GM12878 (cell line): ENCODE data around the gene ATG5. TPM values are rescaled to one million over a fixed set of nuclear protein-coding genes. Genes with fewer than 3 reads are reported as not detected.

ENCODE experiments used
- ATAC-seq: fragments of 200-7000 bp; cut with Tn5 transposase; 3 replicates; pipeline ENCODE4 v1.9.1; 2020; ENCODE audit warnings: mild to moderate bottlenecking, moderate library complexity
- BruUV-seq: library from RNA; stranded (reverse); fragments of 400-500 nt; replicated peaks from 2 replicates; lab custom pipeline; 2021; lab: Mats Ljungman, UMichigan
- CTCF ChIA-PET: fragments of 300-600 bp; sonication (Branson Sonifier 250); formaldehyde crosslinking; extraction: SDS; loops from one replicate; lab custom pipeline; 2021; ENCODE audit warnings: inconsistent platforms; lab: Yijun Ruan, JAX
- POLR2A ChIA-PET: fragments of 350-600 bp; formaldehyde crosslinking; extraction: SDS; loops from one replicate; lab custom pipeline; 2021; ENCODE audit warnings: inconsistent platforms; lab: Charles Lee
- RAD21 ChIA-PET: fragments of 300-600 bp; sonication (Branson Sonifier 250); formaldehyde crosslinking; loops from one replicate; lab custom pipeline; 2023; ENCODE audit warnings: antibody characterized with exemption; ENCODE audit not compliant: unreplicated experiment; lab: Charles Lee
- SMC1A ChIA-PET: fragments of 300-600 bp; sonication (Branson Sonifier 250); formaldehyde crosslinking; loops from one replicate; lab custom pipeline; 2023; ENCODE audit not compliant: unreplicated experiment, uncharacterized antibody; lab: Charles Lee
- DNase-seq: peaks from one replicate; pipeline ENCODE4 v3.0.0-alpha.2; 2011; ENCODE audit warnings: low read depth, low spot score
- FAIRE-seq: peaks from 3 replicates; lab custom pipeline; 2011; peaks lifted over from hg19 to GRCh38; lab: Jason Lieb, UNC
- H2AFZ ChIP-seq: 2 replicates; pipeline ENCODE4 v1.6.0; 2011; ENCODE audit warnings: low read depth, low read length, control low read depth; ENCODE audit not compliant: control insufficient read depth
- H3K27ac ChIP-seq: 2 replicates; pipeline ENCODE4 v1.5.1; 2011; ENCODE audit warnings: control low read depth; ENCODE audit not compliant: control insufficient read depth, insufficient read depth
- H3K27me3 ChIP-seq, 2 experiments: replicated peaks in 1 of 2; 2 replicates each; pipeline versions ENCODE4 v1.6.0 to v1.6.1; 2011; ENCODE audit warnings: low read length in 1 of 2; ENCODE audit not compliant: control insufficient read depth in 2 of 2, insufficient read depth in 2 of 2
- H3K36me3 ChIP-seq, 2 experiments: 2 replicates each; pipeline ENCODE4 v1.5.1; 2011; ENCODE audit warnings: low read length in 1 of 2; ENCODE audit not compliant: control insufficient read depth in 2 of 2, insufficient read depth in 2 of 2
- H3K4me1 ChIP-seq: 2 replicates; pipeline ENCODE4 v1.6.1; 2011; ENCODE audit warnings: mild to moderate bottlenecking, low read length, moderate library complexity, mixed read lengths; ENCODE audit not compliant: control insufficient read depth, insufficient read depth
- H3K4me2 ChIP-seq: 2 replicates; pipeline ENCODE4 v1.6.0; 2011; ENCODE audit warnings: control low read depth; ENCODE audit not compliant: control insufficient read depth, insufficient read depth
- H3K4me3 ChIP-seq: fragments of 200-600 bp; sonication (generic); 2 replicates; pipeline ENCODE4 v1.5.1; 2016
- H3K79me2 ChIP-seq: 2 replicates; pipeline ENCODE4 v1.6.0; 2011; ENCODE audit warnings: low read length; ENCODE audit not compliant: control insufficient read depth, insufficient read depth
- H3K9ac ChIP-seq: 2 replicates; pipeline ENCODE4 v1.8.0; 2011; ENCODE audit warnings: low read length, control low read depth, mixed read lengths; ENCODE audit not compliant: control insufficient read depth, insufficient read depth
- H3K9me3 ChIP-seq: replicated peaks from 3 replicates; pipeline ENCODE4 v1.5.1; 2011; ENCODE audit warnings: mild to moderate bottlenecking, low read length; ENCODE audit not compliant: control insufficient read depth, insufficient read depth
- H4K20me1 ChIP-seq: 2 replicates; pipeline ENCODE4 v1.6.0; 2011; ENCODE audit not compliant: control insufficient read depth, insufficient read depth
- JUNB ChIP-seq: IDR thresholded peaks from 2 replicates; pipeline ENCODE4 v1.6.1; 2016; ENCODE audit warnings: antibody characterized with exemption, mild to moderate bottlenecking
- WGBS: methylation state at CpG from one replicate; pipeline ENCODE4 v1.1.6; 2016; ENCODE audit warnings: low lambda C conversion rate; ENCODE audit not compliant: insufficient replicate concordance, insufficient coverage; ENCODE audit errors: missing lambda C conversion rate; 5-methylcytosine and 5-hydroxymethylcytosine counted together
- in situ Hi-C: fragments of 300-500 bp; cut with MboI; formaldehyde crosslinking; loops from 9 replicates; pipeline ENCODE4 v1.14.3; 2018; ENCODE audit warnings: mixed read lengths
- intact Hi-C: fragments of 100-400 bp; cut with micrococcal nuclease; formaldehyde crosslinking; loops from one replicate; pipeline ENCODE4 v1.14.2; 2022; ENCODE audit not compliant: unreplicated experiment
- polyA plus RNA-seq, 11 experiments: library from polyadenylated mRNA; depleted of rRNA in 4 of 11; unstranded in 6 of 11; stranded (reverse) in 5 of 11; fragments of >200 nt; fragmentation: Nextera tagmentation in 4 of 11; fragmentation: Illumina TruSeq in 1 of 11; extraction: Ambion mirVana in 4 of 11; extraction: Trizol in 1 of 11; gene quantifications; 1 replicate in 1 of 11; 2 replicates in 10 of 11; pipeline versions ENCODE4 v1.2.1 to v1.2.3, GENCODE V29; 2011 to 2016; ENCODE audit warnings: inconsistent platforms in 2 of 11, missing spikeins in 2 of 11, low read depth in 1 of 11
- total RNA-seq, 4 experiments: library from RNA; depleted of rRNA in 3 of 4; stranded (reverse); fragments of >200 nt in 3 of 4; fragmentation: Illumina TruSeq in 1 of 4; extraction: Trizol in 1 of 4; gene quantifications; 2 replicates each; pipeline versions ENCODE4 v1.2.1 to v1.2.3, GENCODE V29; 2013 to 2021
- TF ChIP-seq, protein P1 (sequence below): fragments of 450-650 bp; IDR thresholded peaks from 2 replicates; pipeline ENCODE4 v1.6.1; 2017; ENCODE audit warnings: mild to moderate bottlenecking, low read depth, inconsistent platforms; ENCODE audit not compliant: poor library complexity, severe bottlenecking

The ATG5 gene
- total and polyA plus RNA-seq, 10 of the 15 experiments (the other 5 are each of a cell fraction or from before 2014, with no cell fraction given) = 12.9 to 51.8 (median 23.9) TPM

DNA sequence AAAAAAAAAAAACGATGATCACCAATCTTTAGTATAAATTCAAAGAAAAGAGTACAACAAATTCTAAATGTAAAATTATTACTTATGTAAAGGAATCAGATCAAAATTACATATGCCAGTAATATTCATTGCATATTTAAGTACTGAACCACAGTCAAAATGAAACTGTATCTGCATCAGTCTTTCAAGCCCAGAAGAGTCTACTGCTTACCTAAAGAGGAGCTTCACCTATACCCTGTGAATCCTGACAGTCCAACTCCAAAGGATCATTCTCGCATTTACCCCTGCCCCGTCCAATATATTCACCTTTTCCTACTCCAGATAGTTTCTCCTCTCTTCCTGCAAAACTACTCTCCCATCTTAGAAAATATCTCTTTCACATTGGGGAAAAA, 9.2 kb downstream of the ATG5 start:
- RAD21 ChIA-PET = interaction anchor here (1.3 kb wide), 1 partner anchor 226 kb away, joined by 4 read pairs; no protein-coding TSS in a partner anchor
- FAIRE-seq = no peak
- TF ChIP-seq JUNB = peak; percentile 56; the same call in 1 of the 2 replicates
- TF ChIP-seq, protein P1, sequence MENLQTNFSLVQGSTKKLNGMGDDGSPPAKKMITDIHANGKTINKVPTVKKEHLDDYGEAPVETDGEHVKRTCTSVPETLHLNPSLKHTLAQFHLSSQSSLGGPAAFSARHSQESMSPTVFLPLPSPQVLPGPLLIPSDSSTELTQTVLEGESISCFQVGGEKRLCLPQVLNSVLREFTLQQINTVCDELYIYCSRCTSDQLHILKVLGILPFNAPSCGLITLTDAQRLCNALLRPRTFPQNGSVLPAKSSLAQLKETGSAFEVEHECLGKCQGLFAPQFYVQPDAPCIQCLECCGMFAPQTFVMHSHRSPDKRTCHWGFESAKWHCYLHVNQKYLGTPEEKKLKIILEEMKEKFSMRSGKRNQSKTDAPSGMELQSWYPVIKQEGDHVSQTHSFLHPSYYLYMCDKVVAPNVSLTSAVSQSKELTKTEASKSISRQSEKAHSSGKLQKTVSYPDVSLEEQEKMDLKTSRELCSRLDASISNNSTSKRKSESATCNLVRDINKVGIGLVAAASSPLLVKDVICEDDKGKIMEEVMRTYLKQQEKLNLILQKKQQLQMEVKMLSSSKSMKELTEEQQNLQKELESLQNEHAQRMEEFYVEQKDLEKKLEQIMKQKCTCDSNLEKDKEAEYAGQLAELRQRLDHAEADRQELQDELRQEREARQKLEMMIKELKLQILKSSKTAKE = no peak
- Histone ChIP-seq H3K9me3 (no peaks in the 10 kb centered on the region), H3K4me2 (no peak overlapping the region), H3K36me3 (peaks cover 1 to 7% of the 10 kb centered on the region in 2 experiments; a peak in 3 of 4 replicates), H3K9ac (no peak overlapping the region), H4K20me1 (peaks cover 2% of the 10 kb centered on the region; the same call in 1 of the 2 replicates), H3K27ac (no peak overlapping the region), H3K4me1 (peaks cover 16% of the 10 kb centered on the region; the same call in 1 of the 2 replicates), H3K79me2 (peaks cover 27% of the 10 kb centered on the region), H2AFZ (no peak overlapping the region), H3K4me3 (no peak overlapping the region), H3K27me3 (no peaks in the 10 kb centered on the region)
- CTCF ChIA-PET = interaction anchor here (0.8 to 1.6 kb wide), 3 partner anchors 20 to 935 kb away, joined by 3 to 7 read pairs (median 3); no protein-coding TSS in a partner anchor
- peak; percentile 70 for ATAC-seq
- SMC1A ChIA-PET = interaction anchor here (0.6 to 1.4 kb wide), 3 partner anchors 124 to 230 kb away, joined by 3 to 4 read pairs (median 3); partner anchors contain the start of gene PRDM1
- no TSS peak for BruUV-seq
- 81% methylated on average over 3 of the region's 3 CpGs for WGBS
- POLR2A ChIA-PET = no interaction called here
- in situ Hi-C loops = no loop called here
- DNase-seq = no peak
- intact Hi-C loops = no loop called here
